Prostate gland (tissue), 2 donors: ENCODE data around the gene LYRM4.

ENCODE experiments used
- POLR2A ChIP-seq: fragments of 450-650 bp; IDR thresholded peaks from one replicate; pipeline ENCODE4 v1.6.1; 2016; ENCODE audit warnings: antibody characterized with exemption, mild to moderate bottlenecking
- TF ChIP-seq, protein P1 (sequence below), 4 experiments: fragments of 200-600 bp in 2 of 4; fragments of 450-650 bp in 2 of 4; sonication (generic) in 2 of 4; IDR thresholded peaks; 1 replicate in 3 of 4; 2 replicates in 1 of 4; pipeline ENCODE4 v1.5.1; 2016 to 2019; ENCODE audit warnings: antibody characterized with exemption in 4 of 4, mild to moderate bottlenecking in 2 of 4, moderate library complexity in 2 of 4

GRCh38 chr6:5246141-5247097 is 14.3 kb downstream of the LYRM4 start:
- TF ChIP-seq, protein P1, sequence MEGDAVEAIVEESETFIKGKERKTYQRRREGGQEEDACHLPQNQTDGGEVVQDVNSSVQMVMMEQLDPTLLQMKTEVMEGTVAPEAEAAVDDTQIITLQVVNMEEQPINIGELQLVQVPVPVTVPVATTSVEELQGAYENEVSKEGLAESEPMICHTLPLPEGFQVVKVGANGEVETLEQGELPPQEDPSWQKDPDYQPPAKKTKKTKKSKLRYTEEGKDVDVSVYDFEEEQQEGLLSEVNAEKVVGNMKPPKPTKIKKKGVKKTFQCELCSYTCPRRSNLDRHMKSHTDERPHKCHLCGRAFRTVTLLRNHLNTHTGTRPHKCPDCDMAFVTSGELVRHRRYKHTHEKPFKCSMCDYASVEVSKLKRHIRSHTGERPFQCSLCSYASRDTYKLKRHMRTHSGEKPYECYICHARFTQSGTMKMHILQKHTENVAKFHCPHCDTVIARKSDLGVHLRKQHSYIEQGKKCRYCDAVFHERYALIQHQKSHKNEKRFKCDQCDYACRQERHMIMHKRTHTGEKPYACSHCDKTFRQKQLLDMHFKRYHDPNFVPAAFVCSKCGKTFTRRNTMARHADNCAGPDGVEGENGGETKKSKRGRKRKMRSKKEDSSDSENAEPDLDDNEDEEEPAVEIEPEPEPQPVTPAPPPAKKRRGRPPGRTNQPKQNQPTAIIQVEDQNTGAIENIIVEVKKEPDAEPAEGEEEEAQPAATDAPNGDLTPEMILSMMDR (IDR thresholded peaks at IDR 0.05): no peak
- no peak for TF ChIP-seq POLR2A
